UCSD-AML1 (cell line): Measurements from ENCODE around the gene PRR11.
"Not testable (repeated sequence)": the region's sequence is repeated elsewhere in the genome, so short reads cannot be mapped to it uniquely, and the experiment has no call there.

Experiments
- DNase-seq: peaks from one replicate; lab custom pipeline; 2025; ENCODE audit not compliant: unreplicated experiment; lab: John Stamatoyannopoulos, UW

The PRR11 gene

GRCh38 chr17:59155439-59156177 lies at the start of gene PRR11:
PRR11 (plus strand) TSS chr17:59155746; CDS start chr17:59169753, 14,007 bp downstream.
- peak; percentile 98 for DNase-seq

DNA sequence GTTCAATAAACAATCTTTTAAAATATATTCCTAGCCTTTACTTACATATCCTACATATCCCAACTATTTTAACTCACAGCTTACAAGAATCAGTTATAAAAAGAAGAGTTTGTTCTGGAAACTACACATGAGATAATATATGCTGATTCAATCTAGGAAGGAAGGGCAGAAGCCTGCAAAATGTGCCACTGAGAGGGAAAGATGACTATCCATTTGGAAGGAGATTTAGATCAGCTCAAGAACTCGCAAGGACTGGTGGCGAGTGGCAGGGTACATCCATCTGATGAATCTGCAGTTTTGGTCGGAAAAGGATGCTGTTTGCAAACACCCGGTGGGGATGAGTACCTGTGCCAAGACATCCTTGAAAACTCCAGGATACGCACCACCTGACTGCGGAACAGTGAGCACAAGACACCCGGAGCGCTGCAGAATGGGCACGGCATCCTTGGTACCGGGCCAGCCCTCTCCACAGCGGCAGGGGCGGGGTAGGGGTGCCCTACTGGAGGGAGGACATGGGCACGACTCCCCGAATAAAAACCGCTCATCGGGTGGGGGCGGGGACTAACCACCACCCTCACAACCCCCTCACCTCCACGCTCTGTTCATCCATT lies 49.6 kb upstream of the PRR11 start:
- DNase-seq = peak; percentile 67

DNA sequence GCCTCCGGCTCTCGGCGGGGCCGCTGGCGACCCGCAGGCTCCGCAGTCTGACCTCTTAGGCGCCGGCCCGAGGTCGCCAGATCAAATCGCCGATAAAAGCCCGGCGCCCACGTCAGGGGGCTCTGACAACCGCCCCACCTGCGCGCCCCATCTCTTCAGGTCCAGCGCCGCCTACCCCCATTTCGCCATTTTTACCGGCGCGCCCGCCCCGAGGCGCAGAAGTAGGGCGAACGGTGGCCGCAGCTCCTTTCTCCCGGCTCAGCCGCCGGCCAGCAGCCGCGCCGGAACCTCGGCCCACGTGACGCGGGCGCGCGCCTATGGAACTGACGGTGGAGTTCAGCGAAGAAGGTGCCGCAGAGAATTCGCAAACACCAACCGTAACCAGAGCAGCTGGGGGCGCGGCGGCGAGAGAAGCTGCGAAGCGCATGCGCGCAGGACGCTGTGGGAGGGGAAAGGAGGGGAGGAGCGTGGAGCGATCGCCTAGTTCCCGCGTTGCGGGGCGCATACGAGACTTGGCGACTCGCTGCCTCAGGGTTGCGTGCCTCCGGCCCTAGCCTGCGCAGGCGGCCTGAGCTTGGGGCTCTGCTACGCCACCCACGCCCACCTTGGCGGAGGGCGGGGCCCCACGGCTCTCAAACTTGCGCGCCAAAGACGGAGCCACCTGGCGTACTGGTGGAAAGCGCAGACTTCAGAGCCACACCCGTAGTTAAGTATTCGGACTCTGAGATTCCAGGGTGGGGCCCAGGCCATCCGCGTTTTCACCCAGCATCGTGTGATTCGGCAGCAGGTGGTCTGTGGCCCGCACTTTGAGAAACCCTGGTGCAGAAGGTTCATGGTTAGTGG lies 48.9 kb upstream of the PRR11 start, which contains the start of gene TRIM37:
TSS of gene TRIM37 (minus strand) at position 418 of the 843 bp plus-strand sequence. CDS start 419 bp downstream, outside the sequence.
- DNase-seq = peak; percentile 100

GRCh38 chr17:59107306-59107670 lies 48.3 kb upstream of the PRR11 start:
- no peak for DNase-seq

DNA sequence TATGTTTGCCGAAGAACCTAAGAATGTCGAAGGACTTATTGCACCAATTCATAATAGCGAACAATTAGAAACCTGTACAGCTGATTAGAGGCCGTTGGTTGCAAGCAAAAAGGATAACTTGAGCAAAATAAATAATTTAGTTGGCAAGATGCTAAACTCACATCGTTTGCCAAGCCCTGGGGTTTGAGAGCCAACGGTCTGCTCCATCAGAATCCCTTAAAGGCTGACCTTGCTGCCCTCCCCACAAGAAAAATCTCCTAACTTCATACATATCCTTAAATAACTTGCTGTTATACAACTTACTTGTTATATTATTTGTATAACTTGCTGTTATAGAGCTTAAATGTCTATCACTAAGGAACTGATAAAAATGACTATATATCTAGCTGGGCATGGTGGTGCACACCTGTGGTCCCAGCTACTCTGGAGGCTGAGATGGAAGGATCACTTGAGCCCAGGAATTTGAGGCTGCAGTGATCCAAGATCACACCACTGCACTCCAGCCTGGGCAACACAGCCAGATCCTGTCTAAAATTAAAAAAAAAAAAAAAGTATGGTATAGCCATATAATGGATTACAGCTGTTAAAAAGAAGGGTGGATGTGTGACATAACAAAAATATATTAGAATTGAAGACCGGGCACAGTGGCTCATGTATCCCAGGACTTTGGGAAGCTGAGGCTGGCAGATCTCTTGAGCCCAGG lies 47.0 kb upstream of the PRR11 start:
- no peak for DNase-seq

DNA sequence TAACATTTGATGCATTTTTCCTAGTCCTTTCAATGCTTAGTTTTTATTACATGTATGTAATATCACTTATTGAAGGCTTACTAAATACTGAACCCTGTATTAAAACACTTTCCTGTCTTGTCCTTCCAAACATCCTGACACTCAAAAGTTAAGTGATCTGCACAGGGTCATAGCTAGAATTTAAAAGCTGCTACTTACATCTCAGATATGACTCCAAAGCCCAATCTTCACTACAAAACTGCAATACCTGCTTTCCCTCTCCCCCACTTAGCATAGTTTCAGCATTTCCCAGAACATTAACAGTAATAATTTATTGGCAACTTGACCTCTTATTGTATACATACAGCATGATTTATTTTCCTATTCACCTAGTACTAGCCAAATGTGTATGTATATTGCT lies 44.6 kb upstream of the PRR11 start:
- no peak for DNase-seq

- no peak for DNase-seq
These were observed 44.0 kb upstream of the PRR11 start for GRCh38 chr17:59111539-59111938.

GRCh38 chr17:59115474-59115873 lies 40.1 kb upstream of the PRR11 start:
- DNase-seq = no peak

- DNase-seq = no peak
These were observed 33.6 kb upstream of the PRR11 start for GRCh38 chr17:59121901-59122480.

DNA sequence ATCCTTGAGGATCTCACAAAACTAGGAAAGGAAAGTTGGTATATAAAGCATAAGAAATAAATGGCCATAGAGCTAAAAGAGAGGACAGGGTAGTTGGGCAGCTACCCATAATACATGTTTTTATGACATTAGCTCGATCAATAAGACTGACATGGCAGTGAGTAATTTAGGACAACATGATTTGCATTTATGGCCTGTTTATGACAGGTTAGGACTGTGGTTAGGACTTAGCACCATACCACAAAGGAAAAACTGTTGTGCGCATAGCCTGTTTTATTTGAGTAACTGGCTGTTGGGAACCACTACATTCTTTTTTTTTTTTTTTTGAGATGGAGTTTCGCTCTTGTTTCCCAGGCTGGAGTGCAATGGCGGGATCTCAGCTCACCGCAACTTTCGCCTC lies 30.9 kb upstream of the PRR11 start:
- DNase-seq = no peak

DNA sequence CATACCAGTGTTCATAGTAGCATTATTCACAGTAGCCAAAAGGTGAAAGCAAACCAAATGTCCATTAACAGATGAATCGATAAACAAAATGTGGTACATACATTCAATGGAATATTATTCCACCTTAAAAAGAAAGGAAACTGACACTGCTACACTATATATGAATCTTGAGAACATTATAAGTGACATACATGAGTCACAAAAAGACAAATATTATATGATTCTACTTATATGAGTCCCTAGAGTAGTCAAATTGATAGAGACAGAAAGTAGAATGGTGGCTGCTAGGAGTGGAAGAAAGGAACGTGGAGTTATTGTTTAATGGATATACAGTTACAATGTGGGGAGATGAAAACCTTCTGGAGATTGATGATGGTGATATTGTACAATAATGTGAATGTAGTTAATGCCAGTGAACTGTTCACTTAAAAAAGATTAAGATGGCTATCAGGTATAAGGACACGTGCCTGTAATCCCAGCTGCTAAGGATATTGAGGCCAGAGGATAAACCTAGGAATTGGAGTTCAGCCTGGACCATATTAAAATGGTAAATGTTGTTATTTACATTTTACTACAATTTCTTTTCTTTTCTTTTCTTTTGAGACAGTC lies 28.6 kb upstream of the PRR11 start:
- no peak for DNase-seq

DNA sequence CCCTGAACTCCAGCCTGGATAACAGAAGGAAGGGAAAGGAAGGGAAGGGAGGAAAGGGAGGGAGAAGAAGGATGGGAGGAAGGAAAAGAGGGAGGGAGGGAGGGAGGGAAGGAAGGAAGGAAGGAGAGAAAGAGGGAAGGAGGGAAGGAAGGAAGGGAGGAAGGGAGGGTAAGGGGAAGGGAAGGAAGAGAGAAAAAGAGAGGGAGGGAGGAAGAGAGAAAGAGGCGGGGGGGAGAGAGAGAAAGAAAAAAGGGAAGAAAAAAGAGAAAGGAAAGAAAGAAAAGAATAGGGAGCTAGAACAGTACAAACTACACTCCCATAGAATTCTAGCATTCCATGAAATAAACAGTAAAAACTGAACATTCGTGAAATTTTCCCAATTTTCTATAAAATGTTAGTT lies 25.7 kb upstream of the PRR11 start:
- no peak for DNase-seq

DNA sequence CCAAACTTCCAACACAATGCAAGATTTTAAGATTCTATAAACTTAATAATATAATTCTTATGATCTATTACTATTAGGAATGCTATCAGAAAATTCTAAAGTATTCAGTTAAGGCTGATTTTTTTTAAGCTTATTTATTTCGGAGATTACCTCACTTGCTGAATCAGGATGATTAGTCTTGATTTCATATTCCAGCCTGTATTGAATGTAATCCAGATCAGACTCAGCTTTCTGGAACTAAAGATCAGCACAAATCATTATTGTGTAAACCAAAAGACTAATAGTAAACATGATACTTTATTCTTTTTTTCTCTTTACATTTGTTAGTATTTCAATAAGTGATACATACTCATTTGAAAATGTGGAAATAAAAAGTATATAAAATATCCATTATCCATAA lies 24.4 kb upstream of the PRR11 start:
- no peak for DNase-seq

DNA sequence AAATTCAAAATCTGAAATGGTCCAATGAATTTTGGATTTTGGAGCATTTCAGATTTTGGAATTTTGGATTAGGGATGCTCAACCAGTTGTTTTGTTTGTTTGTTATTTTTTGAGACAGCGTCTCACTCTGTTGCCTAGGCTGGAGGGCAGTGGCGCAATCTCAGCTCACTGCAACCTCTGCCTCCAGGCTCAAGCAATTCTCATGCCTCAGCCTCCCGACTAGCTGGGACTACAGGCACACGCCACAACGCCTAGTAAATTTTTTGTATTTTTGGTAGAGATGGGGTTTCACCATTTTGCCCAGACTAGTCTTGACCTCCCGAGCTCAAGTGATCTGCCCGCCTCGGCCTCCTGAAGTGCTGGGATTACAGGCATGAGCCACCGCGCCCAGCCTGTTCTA lies 17.2 kb upstream of the PRR11 start:
- DNase-seq = not testable (repeated sequence)

- no peak for DNase-seq
These were observed 15.6 kb upstream of the PRR11 start for GRCh38 chr17:59139939-59140338.

DNA sequence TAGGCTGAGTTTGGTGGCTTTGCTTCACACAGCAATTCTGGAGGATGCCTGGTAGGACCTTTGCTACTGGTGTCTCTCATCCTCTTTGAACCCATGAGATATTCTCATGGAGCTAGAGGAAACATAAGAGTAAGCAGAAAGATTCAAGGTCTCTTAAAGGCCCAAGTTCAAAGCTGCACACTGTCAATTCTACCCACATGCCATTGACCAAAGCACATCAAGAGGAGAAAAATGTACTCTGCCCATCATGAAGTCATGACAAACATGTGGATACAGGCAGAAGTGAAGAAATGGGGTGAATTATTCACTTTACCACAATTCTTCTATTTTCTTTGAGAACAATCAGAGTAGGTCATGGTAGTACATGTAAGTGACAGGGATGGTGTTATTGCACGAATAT lies 13.7 kb upstream of the PRR11 start:
- DNase-seq = no peak

DNA sequence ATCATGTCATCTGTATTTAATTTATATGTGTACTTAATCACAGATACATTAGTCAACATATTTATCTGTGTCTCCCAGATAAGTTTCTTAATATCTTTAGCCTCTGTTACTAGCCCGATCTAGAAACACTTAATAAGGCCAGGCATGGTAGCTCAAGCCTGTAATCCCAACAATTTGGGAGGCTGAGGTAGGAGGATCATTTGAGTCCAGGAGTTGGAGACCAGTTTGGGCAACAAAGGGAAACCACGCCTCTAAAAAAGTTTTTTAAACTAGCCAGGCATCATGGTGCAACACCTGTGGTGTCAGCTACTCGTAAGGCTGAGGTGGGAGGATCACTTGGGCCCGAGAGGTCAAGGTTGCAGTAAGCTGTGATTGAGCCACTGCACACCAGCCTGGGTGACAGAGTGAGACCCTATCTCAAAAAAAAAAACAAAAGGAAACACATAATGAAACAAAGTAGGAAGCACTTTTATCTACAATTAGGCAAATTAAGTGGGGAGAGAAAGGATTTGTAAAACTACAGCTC lies 9.9 kb upstream of the PRR11 start:
- no peak for DNase-seq

GRCh38 chr17:59149051-59149450 lies 6.5 kb upstream of the PRR11 start:
- no peak for DNase-seq

- no peak for DNase-seq
These were observed 5.6 kb upstream of the PRR11 start for GRCh38 chr17:59149841-59150511.

GRCh38 chr17:59151006-59151405 lies 4.5 kb upstream of the PRR11 start:
- DNase-seq = no peak
